OCI-LY3 (cell line): ENCODE data around the gene PAX5.
A peak's percentile ranks its signal among the peaks of the same experiment; 100 is the strongest.

ENCODE experiments used
- CTCF ChIP-seq: fragments of 200-600, 300-600 bp; sonication (generic); IDR thresholded peaks from 2 replicates; pipeline ENCODE4 v1.5.1; 2014; ENCODE audit warnings: antibody characterized with exemption, low read length, low read depth
- EZH2phosphoT487 ChIP-seq: fragments of 200-600 bp; shearing (Covaris generic); IDR thresholded peaks from 2 replicates; pipeline ENCODE4 v1.6.1; 2018; ENCODE audit warnings: antibody characterized with exemption, mixed run types, low read depth

GRCh38 chr9:36995927-36996705 is 38.0 kb downstream of the PAX5 start:
- TF ChIP-seq CTCF: peak; percentile 79
- no peak for TF ChIP-seq EZH2phosphoT487
